ENCODE results near the gene ECM2. TPM values are rescaled to one million over a fixed set of nuclear protein-coding genes. Genes with fewer than 3 reads are reported as not detected.

Gene ECM2
- total and polyA plus RNA-seq, 2 of the 8 experiments (the other 6 are each of a cell fraction or from before 2014, with no cell fraction given) = not detected

DNA sequence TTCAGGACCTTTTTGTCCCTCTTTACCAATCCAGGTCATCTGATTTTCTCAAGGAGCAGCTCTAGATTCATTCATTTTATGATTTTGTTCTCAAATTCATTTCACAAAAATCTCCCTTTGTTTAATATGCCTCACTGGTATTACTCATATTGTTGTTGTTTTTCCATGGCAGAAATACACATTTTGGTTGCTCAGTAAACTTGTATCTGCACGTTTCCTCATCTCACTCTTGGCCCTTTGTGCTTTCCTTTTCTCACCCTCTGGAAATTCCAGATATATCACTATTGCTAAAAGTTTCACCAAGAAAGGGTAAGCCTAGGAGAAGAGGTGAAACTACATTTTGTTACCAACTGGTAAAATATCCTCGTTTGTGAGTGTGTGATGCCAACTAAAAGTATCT is 68.3 kb downstream of the ECM2 start (continued):
- TF ChIP-seq, protein P1, sequence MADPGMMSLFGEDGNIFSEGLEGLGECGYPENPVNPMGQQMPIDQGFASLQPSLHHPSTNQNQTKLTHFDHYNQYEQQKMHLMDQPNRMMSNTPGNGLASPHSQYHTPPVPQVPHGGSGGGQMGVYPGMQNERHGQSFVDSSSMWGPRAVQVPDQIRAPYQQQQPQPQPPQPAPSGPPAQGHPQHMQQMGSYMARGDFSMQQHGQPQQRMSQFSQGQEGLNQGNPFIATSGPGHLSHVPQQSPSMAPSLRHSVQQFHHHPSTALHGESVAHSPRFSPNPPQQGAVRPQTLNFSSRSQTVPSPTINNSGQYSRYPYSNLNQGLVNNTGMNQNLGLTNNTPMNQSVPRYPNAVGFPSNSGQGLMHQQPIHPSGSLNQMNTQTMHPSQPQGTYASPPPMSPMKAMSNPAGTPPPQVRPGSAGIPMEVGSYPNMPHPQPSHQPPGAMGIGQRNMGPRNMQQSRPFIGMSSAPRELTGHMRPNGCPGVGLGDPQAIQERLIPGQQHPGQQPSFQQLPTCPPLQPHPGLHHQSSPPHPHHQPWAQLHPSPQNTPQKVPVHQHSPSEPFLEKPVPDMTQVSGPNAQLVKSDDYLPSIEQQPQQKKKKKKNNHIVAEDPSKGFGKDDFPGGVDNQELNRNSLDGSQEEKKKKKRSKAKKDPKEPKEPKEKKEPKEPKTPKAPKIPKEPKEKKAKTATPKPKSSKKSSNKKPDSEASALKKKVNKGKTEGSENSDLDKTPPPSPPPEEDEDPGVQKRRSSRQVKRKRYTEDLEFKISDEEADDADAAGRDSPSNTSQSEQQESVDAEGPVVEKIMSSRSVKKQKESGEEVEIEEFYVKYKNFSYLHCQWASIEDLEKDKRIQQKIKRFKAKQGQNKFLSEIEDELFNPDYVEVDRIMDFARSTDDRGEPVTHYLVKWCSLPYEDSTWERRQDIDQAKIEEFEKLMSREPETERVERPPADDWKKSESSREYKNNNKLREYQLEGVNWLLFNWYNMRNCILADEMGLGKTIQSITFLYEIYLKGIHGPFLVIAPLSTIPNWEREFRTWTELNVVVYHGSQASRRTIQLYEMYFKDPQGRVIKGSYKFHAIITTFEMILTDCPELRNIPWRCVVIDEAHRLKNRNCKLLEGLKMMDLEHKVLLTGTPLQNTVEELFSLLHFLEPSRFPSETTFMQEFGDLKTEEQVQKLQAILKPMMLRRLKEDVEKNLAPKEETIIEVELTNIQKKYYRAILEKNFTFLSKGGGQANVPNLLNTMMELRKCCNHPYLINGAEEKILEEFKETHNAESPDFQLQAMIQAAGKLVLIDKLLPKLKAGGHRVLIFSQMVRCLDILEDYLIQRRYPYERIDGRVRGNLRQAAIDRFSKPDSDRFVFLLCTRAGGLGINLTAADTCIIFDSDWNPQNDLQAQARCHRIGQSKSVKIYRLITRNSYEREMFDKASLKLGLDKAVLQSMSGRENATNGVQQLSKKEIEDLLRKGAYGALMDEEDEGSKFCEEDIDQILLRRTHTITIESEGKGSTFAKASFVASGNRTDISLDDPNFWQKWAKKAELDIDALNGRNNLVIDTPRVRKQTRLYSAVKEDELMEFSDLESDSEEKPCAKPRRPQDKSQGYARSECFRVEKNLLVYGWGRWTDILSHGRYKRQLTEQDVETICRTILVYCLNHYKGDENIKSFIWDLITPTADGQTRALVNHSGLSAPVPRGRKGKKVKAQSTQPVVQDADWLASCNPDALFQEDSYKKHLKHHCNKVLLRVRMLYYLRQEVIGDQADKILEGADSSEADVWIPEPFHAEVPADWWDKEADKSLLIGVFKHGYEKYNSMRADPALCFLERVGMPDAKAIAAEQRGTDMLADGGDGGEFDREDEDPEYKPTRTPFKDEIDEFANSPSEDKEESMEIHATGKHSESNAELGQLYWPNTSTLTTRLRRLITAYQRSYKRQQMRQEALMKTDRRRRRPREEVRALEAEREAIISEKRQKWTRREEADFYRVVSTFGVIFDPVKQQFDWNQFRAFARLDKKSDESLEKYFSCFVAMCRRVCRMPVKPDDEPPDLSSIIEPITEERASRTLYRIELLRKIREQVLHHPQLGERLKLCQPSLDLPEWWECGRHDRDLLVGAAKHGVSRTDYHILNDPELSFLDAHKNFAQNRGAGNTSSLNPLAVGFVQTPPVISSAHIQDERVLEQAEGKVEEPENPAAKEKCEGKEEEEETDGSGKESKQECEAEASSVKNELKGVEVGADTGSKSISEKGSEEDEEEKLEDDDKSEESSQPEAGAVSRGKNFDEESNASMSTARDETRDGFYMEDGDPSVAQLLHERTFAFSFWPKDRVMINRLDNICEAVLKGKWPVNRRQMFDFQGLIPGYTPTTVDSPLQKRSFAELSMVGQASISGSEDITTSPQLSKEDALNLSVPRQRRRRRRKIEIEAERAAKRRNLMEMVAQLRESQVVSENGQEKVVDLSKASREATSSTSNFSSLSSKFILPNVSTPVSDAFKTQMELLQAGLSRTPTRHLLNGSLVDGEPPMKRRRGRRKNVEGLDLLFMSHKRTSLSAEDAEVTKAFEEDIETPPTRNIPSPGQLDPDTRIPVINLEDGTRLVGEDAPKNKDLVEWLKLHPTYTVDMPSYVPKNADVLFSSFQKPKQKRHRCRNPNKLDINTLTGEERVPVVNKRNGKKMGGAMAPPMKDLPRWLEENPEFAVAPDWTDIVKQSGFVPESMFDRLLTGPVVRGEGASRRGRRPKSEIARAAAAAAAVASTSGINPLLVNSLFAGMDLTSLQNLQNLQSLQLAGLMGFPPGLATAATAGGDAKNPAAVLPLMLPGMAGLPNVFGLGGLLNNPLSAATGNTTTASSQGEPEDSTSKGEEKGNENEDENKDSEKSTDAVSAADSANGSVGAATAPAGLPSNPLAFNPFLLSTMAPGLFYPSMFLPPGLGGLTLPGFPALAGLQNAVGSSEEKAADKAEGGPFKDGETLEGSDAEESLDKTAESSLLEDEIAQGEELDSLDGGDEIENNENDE (IDR thresholded peaks at IDR 0.05; ENCODE audit: insufficient replicate concordance, low read length) = no peak
- TF ChIP-seq GABPA (IDR thresholded peaks at IDR 0.05; ENCODE audit: borderline replicate concordance, insufficient read depth, low read length) (no peak), RFX5 (IDR thresholded peaks at IDR 0.05; ENCODE audit: borderline replicate concordance, low read depth, low read length) (no peak), USF2 (IDR thresholded peaks at IDR 0.05; ENCODE audit: low read length) (no peak), HDAC6 (IDR thresholded peaks at IDR 0.05; ENCODE audit: low read depth, low read length) (no peak), KDM5A (IDR thresholded peaks at IDR 0.05; ENCODE audit: low read length) (no peak), TAF7 (optimal IDR thresholded peaks at IDR 0.05; ENCODE audit: borderline replicate concordance, low read depth, low read length) (no peak), CBX5 (IDR thresholded peaks at IDR 0.05; ENCODE audit: low read depth, low read length) (no peak)
- TF ChIP-seq, protein P2, sequence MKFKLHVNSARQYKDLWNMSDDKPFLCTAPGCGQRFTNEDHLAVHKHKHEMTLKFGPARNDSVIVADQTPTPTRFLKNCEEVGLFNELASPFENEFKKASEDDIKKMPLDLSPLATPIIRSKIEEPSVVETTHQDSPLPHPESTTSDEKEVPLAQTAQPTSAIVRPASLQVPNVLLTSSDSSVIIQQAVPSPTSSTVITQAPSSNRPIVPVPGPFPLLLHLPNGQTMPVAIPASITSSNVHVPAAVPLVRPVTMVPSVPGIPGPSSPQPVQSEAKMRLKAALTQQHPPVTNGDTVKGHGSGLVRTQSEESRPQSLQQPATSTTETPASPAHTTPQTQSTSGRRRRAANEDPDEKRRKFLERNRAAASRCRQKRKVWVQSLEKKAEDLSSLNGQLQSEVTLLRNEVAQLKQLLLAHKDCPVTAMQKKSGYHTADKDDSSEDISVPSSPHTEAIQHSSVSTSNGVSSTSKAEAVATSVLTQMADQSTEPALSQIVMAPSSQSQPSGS (IDR thresholded peaks at IDR 0.05; ENCODE audit: low read length) = no peak
